GM18502 (cell line): ENCODE results near the gene SYT1.

Experiments used
- ATAC-seq: cut with Tn5 transposase; IDR thresholded peaks from one replicate; pipeline ENCODE4 v1.9.1; 2021; ENCODE audit warnings: mild to moderate bottlenecking; ENCODE audit not compliant: unreplicated experiment, poor library complexity

SYT1 gene

DNA sequence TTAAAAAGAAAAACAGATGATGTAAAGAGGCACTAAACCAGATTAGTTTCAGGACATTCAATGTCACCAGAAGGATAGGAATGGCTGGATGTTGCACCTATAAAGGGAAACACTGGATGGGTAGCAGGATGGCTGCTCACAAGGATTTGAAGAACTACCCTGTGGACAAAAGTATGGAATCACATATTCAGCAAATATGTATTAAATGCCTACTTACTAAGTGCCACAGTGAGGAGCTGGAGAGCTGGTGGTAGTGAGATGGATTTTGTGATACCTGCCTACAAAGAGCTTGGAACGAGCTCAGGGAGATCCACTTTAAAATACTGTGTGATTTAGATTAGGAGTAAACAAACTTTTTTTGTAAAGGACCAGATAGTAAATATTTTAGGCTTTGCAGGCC is 510.0 kb downstream of the SYT1 start:
- no peak for ATAC-seq

DNA sequence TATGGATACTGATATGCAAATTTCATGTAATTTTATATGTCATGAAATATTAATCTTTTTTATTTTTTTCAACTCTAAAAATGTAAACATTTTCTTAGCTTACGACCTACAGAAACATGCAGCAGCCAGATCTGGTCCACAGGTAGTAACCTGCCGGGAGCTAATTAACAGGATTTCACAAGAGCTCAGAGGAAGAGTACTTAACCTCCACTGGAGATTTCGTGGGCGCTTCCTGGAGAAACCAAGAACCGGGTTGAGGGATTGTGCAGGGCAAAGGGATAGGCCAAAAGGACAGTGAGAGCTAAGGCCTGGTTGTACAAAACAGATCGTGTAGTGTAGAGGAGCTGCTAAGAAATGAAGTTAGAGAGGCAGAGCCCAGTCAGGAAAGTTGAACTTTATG is 510.5 kb downstream of the SYT1 start:
- ATAC-seq, result no peak

DNA sequence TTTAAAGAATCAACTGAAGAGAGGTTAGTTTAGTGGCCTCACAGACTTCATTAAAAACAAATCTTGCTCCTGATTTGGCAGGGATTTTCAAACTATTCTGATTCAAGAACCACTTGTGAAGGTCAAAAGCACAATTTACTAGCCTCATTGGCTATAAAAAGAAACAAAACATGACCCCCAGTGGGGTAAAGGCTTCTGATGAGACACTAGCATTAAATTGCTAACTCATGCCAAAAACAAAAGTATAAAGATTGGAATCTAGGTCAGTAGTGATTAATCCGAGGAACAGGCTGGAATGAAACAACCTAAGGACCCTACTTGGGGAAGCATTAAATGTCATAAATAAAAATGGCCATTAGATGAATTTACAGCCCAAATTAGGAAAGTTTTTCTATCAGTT is 513.9 kb downstream of the SYT1 start:
- no peak for ATAC-seq

DNA sequence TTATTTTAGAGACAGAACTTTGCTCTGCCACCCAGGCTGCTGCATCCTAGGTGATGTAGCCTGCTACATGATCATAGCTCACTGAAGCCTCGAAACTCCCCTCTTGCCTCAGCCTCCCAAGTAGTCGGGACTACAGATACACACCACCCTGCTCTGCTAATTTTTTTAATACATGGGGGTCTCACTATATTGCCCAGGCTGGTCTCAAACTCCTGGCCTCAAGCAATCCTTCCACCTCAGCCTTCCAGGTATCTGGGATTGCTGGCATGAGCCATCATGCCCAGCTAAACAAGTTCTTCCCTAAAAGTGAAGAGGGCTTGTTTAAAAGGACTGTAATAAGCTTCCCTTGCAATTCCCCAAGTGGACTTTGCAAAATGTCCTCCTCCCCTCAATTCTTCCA is 515.8 kb downstream of the SYT1 start:
- ATAC-seq, result no peak

DNA sequence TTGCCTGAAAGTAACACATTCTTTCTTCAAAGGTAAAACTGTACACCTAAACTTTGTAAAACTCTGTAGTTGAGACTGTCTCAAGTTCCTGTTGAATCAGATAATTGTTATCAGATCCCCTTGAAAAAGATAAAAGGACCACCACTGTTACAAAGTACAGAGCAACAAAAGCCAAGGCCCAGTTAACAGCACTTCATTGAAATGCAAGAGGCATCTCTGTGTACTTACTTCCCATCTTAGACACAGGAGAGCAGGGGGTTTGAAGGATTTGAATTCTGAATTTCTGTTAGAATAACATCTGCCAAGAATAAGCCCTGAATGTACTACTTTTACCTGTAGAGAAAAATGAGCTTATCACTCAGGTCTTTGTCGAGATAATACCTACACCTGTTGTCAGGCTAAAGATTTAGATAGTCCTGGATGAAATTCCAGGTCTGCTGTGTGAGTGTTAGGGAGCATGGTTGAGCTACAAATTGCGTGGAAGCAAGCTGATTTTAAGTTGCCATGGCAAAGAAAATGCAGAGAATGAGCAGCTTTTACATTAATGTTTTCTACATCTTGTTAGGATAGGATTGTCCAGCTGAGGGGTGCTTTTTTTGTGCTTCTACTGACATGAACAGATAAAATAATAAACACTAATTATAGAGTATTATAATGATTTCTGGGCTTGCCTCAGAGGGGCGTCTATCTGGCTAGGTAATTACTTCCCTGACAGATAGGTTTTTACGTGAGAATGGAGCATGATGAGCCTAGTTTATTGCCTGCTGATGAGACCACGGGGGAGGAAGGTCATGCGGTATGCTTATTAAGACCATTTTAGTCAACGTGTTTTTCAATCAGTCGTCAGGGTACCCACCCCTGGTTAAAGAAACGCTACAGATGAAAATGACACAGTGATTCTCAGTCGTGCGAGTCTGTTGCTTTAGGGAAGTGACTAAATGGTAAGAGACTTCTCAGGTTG is 517.0 kb downstream of the SYT1 start:
- no peak for ATAC-seq

DNA sequence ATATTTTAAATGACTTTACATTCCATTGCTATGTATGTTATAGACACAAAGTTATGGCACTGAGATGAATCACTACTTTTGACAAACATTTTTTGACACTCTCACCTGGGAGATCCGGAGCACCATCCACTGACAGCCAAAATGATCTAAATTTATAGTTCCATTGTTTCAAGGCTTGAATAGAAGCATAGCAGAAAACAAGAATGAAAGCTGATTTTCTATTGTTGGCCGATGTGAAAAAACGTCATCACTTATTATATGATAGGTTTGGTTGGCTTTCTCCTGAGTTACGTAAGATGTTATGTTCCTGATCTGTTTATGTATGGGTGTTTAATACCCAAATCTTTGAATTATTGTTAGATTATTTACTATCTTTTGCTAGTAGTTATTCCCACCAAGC is 520.0 kb downstream of the SYT1 start:
- no peak for ATAC-seq

DNA sequence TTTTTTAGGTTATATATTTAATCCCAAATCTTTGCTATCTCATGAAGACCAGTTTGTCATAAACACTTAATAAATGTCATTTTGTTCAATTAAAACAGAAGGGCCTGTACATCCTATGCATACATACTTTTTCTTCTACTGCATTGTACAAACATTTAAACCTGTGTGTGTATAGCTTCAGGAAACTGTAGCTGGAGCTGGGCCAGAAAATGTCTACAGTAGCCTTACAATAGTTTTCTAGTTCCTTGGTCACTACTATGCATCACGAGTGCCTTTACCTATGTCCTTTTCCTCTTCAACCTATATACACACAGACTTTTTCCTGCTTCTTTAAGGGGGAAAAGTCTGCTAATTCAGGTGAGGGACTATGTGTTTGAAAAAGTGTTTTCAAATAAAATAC is 523.4 kb downstream of the SYT1 start:
- no peak for ATAC-seq

DNA sequence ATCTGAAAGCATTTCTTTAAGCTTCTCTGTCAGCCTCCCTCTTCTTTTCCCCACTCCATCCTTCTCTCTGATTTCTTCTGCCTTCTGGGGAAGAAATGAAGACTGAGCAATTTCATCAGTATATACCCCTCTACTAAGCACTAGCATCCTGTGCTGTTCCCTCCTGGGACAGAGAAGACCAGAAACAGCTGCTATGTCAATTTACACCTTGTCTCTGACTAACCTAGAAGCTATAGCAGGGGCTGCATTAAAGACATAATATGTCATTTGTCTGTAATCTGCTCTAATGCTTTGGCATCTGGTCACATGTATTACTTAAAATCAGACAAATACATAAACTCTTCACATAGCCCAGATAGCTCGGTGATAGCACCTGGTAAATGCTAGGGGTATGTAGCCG is 529.3 kb downstream of the SYT1 start:
- ATAC-seq, result no peak

DNA sequence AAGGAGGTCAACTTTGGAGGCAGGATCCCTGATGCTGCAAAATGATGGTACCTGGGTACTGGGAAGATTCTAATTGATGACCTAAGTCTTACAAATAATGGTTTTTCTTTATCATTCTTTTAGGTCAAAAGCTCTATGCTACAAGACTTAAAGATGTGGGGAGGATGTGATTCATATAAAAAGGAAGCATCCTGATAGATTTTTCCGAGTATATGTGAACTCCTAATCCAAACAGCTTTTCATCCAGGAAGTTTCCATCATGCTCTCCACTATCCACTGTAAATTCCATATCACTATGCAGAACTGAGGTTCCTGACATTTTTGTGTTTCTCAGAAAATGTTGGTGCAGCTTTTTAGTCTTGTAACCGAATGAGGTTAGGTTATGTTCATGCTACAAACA is 533.0 kb downstream of the SYT1 start:
- no peak for ATAC-seq

DNA sequence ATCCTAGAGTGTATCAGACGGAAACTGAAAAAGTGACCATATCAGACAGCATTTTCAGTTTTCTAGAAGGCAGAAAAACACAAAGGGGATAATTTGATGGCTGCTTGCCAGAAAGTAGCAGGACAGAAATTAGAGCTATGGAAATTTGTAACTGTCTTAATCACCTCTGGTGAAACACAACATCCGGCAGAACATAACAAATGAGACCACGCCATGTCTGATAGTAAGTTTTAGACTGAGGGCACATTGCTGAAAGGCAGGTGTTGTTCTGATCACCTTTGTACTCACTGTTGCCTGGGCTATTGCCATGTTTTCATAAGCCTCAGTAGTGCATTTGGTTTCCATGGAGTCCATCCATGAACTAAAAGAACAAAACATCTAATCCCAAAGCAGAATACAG is 535.9 kb downstream of the SYT1 start:
- no peak for ATAC-seq

DNA sequence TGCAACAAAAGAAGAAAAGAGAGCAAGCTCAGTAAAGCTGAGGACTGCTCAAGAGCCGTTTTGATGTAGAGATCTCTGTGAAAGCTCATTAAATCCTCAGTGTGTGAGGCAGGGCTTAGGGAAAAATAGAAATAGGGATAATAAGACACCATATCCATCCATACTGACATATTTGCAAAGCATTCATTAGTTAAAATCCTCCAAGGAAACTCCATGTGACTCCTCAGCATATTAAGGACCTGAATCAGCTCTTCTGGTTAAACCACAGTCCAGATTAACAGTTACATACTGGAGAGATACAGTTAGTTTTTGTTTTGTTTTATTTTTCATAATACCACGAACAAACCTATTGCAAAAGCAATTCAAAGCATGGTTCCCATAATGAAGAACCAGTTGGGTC is 538.0 kb downstream of the SYT1 start:
- ATAC-seq, result no peak

DNA sequence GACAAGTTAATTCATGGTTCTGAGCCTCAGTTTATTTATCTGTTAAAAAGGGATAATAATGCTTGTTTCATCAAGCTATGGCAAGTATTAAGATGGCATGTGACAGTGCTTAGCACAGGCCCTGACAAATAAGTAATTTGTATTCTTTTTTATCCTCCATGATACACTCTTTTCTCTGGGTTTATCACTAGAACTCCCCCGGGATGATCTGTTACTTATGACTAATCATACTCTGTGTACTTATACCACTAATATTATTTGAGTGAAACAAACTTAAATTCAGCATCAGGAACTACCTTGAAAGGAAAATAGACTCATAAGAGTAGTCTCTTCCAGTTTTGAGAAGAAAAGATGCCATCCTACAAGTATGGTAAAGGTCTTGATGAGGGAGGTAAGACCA is 542.4 kb downstream of the SYT1 start:
- ATAC-seq, result no peak

DNA sequence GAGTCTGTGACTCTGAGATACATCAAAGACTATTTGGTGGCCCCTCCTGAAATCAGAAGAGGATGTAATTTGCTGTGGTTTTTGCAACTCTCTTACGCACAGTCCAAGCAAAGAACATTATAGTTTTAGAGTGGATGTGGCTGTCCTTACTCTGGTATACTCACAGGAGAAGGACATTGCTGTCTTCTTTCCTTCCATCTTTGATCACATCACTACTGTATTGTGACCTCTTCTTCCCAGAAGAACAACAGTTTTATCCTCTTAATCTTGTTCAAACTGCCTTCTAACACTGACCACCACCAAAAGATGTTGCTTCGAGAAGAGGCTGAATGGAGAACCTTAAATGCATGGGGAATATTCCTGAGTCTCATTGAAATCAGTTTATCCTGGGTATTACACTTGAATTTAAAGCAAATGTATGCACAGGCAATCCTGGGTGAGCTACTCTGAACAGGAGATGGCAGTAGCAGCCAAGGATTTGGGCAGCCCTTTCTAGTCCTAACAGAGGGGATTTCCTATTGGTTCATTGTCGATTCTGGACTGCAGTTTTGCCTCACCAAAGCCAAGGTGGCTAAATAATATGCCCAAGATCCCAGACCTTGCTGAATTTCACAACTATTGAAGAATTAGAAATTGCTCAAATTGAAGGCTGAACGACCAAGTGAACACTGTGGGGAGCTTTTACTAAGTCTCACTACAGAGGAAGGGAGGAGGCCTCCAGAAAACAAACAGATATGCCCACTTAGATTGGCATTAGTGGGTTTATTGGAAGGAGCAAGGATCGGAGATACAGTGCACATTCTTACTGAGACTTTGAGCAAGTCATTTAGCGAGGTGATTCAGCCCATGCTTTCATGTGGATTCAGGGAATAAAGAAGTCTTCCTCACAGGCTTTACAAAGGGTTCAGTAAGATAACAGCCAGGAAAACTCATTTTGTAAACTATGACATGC is 543.4 kb downstream of the SYT1 start:
- ATAC-seq, result peak; percentile 96

DNA sequence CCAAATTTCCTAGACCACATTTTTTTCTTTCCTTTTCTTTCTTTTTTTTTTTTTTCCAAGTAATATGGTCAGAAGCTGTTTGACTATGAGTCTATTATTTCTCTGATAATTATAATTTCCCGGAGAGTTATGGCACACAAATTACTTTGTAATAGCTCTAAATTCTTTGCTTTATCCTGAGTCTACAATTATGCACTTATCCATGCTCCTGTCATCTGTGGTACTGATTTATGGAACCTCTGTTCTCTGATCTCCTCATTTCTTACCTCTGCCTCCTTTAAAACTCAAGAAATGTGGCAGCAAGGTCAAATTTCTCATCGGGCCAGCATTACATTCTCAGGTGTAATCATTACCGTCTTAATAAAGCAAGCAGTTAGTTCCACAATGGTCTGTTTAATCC is 544.1 kb downstream of the SYT1 start:
- ATAC-seq, result no peak

DNA sequence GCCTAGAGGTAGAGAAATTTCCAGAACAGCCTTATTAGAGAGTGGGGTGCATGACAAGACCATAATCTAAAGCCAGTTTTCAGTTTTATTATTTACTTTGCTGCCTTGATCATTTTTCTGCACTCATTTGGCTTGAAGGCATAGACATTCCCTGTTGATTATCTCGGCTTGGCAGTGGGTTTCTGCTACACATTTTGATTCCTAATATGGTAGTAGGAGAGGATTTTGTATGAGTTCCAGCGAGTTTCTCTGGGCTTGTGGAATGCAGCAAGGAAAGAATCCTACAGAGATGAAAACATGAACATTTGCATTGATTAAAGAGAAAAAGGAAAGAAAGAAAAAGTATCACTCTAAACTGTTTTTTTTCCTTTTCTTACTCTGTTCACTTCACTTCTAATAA is 545.0 kb downstream of the SYT1 start:
- no peak for ATAC-seq

DNA sequence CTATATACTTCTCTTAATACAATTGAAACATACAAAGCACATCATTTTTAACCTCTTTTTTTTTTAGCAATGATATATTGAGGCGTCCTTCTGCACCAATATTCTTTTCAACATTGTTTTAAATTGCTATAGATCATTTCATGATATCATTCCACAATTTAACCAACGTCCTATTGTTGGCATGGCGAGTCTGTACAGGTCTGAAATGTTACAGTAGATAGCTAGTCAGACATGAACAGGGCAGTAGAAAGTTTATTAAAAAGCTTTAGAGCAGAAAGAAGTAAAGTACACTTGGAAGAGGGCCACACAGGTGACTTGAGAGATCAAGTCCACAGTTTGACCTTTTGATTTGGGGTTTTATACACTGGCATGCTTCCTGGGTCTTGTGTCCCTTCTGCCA is 547.2 kb downstream of the SYT1 start:
- ATAC-seq, result no peak

DNA sequence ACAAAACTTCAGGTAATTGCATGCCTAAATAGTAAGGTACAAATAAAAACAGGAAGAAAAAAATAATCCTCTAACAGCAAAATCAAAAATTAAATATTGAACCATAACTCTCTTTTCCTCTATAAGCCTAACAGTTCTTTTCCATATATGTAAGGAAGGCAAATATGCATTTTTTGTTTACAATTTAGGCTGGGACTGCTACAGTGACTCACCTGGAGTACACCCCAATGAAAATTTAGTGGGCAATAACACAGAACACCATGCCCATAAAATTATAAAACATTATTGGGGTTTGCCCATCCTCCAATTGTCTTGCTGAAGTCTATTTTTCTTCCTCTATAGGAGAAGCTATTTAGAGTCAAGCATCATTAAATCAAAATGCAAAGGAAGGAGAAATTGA is 549.2 kb downstream of the SYT1 start:
- ATAC-seq, result no peak

DNA sequence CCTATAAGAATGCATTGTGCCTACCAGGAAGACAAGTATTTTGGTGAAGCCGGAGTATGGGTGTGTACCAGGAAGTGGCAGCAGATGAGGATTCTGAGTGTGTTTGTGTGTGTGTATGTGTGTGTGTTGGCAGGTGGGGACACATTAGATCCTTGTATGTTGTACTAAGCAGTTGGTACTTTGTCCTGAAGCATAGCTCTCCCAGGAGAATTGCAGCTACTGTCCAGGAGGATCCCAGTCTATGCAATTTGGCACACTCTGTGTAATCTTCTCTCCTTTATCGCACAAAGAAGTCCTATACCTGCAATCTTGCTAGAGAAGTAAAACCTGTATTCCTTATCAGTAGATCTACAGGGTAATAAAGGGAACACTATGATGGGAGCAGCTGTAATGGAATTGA is 549.7 kb downstream of the SYT1 start:
- no peak for ATAC-seq

DNA sequence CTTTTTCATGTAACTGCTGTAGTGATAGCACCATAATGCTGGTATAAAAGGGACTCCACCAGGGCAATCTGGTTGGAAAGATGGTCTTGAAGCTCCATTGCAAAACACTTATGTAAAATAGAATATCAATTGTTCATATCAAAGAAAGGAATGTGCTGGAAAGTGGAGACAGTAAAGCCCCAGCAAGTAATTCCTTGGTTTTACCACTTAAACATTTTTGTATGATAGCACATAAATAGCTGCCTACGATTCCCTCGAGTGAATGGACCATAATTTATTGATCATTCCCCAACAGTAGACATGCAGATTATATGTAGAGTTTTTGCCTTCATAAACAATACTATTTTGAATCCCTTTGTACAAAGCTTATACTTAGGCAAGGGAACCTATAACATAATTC is 550.7 kb downstream of the SYT1 start:
- ATAC-seq, result no peak

DNA sequence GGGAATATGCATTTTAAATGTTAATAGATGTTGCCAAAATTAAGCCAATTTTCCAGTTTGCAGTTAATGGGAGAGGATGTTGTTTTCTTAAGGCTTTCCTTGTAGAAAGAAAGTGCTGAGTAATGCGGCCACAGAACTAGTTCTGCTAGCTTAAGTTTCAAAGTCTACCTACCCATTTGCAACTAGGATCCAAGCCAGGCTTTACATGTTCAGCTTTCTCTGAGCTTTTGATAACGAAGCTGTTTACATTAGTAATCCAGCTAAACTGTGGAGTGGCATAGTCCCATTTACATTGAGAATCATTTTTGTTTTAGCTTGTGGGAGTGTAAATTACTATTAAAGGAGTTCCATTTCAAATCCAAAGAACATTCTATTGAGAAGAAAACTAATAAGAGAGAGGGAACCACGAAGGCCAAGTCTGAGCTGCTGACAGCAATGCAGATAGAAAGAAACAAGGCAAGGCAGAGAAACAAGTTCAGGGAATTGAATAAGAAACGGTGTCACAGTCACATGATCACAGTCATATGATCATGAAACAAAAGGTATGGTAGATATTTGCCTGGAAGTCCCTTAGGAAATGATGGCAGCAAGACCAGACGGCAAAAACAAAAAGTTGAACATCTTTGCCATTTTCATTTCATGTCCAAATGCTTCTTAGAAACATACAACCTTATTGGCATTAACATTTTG is 551.3 kb downstream of the SYT1 start:
- no peak for ATAC-seq

DNA sequence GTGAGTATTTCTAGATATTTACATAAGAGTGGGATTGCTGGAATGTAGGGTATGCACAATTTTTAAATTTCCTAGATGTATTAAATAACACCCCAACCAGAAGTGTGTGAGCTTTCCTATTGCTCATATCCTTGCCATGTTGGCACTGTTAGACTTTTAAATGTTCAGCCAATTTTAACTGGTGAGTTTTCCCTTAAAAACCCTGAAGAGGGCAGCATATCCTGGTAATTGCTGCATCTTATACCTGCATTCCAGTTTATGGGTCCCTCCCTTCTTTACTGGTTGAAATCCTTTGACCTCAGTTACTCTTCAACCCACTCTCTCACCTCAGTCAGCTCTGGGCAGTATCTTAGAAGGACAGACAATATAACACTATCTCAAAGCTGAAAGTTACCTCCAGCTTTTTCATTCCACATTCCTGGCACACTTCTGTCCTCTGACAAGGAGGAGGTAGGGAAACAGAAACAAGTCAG is 555.6 kb downstream of the SYT1 start:
- no peak for ATAC-seq
